GM18526 (cell line): ENCODE results near the gene CCND1.

Source experiments
- POLR2A ChIP-seq: IDR thresholded peaks from 3 replicates; pipeline ENCODE4 v1.6.1; 2011; ENCODE audit not compliant: insufficient read length; ENCODE audit errors: extremely low read depth

Gene CCND1

GRCh38 chr11:69662806-69663205 lies 21.9 kb downstream of the CCND1 start:
- TF ChIP-seq POLR2A, result no peak

GRCh38 chr11:69663326-69663725 lies 22.4 kb downstream of the CCND1 start:
- TF ChIP-seq POLR2A, result no peak

GRCh38 chr11:69664103-69664775 lies 23.3 kb downstream of the CCND1 start:
- TF ChIP-seq POLR2A, result no peak

- no peak for TF ChIP-seq POLR2A
Observed at GRCh38 chr11:69664901-69665300, 23.9 kb downstream of the CCND1 start.

- TF ChIP-seq POLR2A, result no peak
Observed at GRCh38 chr11:69665669-69666068, 24.7 kb downstream of the CCND1 start.

- TF ChIP-seq POLR2A, result no peak
Observed at GRCh38 chr11:69666261-69666660, 25.3 kb downstream of the CCND1 start.

GRCh38 chr11:69666752-69667536 lies 26.0 kb downstream of the CCND1 start:
- no peak for TF ChIP-seq POLR2A

GRCh38 chr11:69667619-69668604 lies 27.0 kb downstream of the CCND1 start:
- no peak for TF ChIP-seq POLR2A

- no peak for TF ChIP-seq POLR2A
Observed at GRCh38 chr11:69669486-69669885, 28.5 kb downstream of the CCND1 start.

GRCh38 chr11:69670158-69670845 lies 29.3 kb downstream of the CCND1 start:
- TF ChIP-seq POLR2A, result no peak

- TF ChIP-seq POLR2A, result no peak
Observed at GRCh38 chr11:69671734-69672465, 30.9 kb downstream of the CCND1 start.

- TF ChIP-seq POLR2A, result no peak
Observed at GRCh38 chr11:69674267-69674885, 33.4 kb downstream of the CCND1 start.

- TF ChIP-seq POLR2A, result peak; percentile 88
Observed at GRCh38 chr11:69674886-69675714, 34.1 kb downstream of the CCND1 start, which contains the start of gene LTO1. Gene LTO1 (minus strand): TSS chr11:69675353. CDS start chr11:69675239, 114 bp downstream.

GRCh38 chr11:69677749-69678148 lies 36.8 kb downstream of the CCND1 start:
- TF ChIP-seq POLR2A, result no peak
